Anterior cingulate cortex (tissue), 58 donors: Measurements from ENCODE around the gene REPS2.
A peak's percentile ranks its signal among the peaks of the same experiment; 100 is the strongest.
"Not testable (repeated sequence)": the region's sequence is repeated elsewhere in the genome, so short reads cannot be mapped to it uniquely, and the experiment has no call there.

Experiments used
- DNase-seq, 58 donors: peaks; one replicate each; lab custom pipeline; 2025; lab: John Stamatoyannopoulos, UW

The REPS2 gene

DNA sequence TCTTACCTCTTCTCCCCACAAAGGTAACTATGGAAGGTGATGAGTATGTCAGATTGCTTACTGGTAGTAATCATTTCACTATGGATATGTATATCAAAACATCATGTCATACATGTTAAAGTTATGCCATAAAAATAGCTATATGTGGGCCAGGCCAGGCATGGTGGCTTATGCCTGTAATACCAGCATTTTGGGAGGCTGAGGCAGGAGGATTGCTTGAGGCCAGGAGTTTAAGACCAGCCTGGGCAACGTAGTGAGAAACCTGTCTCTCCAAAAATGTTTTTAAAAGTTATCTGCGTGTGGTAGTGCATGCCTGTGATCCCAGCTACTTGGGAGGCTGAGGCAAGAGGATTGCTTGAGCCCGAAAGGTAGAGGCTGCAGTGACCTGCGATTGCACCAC, 16.2 kb downstream of the REPS2 start:
- not testable (repeated sequence) for DNase-seq

DNA sequence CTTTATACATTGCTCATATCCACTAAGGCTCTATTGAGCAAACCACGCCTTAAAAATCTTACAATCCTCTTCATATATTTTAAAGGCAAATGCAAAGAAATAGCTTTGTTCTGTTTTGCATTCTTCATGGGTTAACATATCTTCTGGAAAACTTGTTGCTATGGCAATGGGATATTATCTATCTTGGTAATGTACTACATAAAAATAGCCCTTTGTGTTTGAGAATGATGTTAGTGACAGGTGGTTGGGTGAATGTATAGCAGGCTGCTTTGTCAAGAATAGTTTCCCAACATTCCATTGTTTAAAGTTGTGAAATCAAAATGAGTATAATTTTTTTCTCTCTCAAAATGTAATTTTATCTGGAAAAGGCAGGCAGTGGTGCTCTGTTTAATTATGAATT, 16.8 kb downstream of the REPS2 start:
- DNase-seq, result no peak

DNA sequence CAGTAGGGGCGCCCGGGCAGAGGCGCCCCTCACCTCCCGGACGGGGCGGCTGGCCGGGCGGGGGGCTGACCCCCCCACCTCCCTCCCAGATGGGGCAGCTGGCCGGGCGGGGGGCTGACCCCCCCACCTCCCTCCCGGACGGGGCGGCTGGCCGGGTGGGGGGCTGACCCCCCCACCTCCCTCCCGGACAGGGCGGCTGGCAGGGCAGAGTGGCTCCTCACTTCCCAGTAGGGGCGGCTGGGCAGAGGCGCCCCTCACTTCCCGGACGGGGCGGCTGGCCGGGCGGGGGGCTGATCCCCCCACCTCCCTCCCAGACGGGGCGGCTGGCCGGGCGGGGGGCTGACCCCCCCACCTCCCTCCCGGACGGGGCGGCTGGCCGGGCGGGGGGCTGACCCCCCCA, 18.5 kb downstream of the REPS2 start:
- DNase-seq, result not testable (repeated sequence)

DNA sequence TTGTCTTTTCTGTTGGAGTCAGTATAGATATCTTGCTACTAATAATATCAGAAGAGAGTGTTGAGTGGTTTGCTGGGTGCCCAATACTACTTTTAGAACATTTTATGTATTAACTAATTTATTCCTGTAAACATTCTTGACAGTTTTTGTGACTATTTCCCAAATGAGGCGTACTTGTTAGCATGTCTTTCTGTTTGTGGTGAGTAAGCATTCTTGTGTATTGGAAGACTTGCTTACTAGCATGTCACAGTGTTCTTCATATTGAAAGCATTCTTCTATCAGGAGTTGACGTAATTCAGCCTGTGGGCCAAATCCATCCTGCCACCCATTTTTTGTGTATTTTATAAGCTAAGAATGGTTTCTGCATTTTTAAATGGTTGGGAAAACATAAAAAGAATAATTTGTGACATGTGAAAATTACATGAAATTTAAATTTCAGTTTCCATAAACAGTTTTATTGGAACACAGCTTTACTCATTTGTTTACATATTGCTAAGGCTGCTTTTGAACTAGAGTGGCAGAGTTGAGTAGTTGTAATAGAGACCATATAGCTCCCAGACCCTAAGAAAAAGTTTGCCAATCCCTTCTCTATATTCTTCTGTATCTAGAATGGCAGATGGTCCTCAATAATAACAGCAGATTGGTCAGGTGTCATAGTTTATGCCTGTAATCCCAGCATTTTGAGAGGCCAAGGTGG, 20.4 kb downstream of the REPS2 start:
- DNase-seq, result no peak

DNA sequence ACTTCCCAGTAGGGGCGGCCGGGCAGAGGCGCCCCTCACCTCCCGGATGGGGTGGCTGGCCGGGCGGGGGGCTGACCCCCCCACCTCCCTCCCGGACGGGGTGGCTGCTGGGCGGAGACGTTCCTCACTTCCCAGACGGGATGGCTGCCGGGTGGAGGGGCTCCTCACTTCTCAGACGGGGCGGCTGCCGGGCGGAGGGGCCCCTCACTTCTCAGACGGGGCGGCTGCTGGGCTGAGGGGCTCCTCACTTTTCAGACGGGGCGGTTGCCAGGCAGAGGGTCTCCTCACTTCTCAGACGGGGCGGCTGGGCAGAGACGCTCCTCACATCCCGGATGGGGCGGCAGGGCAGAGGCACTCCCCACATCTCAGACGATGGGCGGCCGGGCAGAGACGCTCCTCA, 22.3 kb downstream of the REPS2 start:
- not testable (repeated sequence) for DNase-seq

DNA sequence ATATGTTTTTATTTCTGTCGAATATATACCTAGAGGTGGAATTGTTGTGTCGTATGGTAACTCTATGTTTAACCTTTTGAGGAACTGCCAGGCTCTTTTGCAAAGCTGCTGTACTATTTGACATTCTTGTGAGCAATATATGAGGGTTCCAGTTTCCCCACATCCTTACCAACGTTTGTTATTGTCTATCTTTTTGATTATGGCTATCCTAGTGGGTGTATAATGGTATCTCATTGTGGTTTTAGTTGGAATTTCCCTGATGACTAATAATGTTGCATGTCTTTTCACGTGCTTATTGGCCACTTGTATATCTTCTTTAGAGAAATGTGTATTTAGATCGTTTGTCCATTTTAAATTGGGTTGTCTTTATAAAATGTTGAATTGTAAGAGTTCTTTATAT, 24.5 kb downstream of the REPS2 start:
- no peak for DNase-seq

DNA sequence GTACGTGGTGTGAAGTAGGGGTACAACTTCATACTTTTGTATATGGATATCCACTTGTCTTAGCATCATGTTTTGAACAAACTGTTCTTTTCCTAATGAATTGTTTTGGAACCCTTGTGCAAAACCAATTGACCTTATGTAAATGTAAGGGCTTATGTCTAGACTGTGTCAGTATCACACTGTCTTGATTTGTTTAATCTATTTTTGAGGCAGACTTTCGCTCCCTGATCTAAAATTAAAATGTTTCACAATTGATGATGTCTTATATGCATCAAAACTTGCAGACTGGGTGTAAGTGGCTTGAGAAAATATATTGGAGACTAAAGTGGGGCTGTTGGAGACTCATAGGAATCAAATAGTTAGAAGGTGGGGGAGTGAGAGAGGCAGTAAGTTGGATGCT, 25.2 kb downstream of the REPS2 start:
- DNase-seq, result no peak

DNA sequence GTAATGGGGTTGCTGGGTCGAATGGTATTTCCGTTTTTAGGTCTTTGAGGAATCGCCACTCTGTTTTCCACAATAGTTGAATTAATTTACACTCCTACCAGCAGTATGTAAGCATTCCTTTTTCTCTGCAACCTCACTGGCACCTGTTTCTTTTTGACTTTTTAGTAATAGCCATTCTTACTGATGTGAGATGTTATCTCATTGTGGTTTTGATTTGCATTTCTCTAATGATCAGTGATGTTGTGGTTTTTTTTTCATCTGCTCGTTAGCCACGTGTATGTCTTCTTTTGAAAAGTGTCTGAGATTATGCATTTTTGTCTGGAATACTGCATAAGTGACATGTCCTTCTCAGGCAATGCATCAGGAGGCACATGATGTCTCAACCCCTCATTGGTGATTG, 28.8 kb downstream of the REPS2 start:
- DNase-seq, result no peak

DNA sequence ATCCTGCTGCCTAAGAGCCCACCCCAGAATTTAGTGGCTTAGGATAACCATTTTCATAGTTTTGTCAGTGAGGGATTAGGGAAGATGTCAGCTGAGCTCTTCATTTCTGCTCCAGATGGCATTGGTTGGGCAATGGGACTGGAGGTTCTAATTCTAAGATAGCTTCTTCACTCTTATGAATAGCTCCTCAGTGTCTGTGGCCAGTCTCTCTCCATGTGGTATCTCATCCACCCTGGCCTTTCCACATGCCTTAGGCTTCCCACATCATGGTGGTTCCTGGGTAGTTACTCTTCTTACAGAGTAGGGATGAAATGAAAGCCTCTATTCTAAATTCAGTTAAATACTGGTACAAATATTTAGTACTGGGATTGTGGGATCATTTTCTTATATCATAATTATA, 31.3 kb downstream of the REPS2 start:
- no peak for DNase-seq

DNA sequence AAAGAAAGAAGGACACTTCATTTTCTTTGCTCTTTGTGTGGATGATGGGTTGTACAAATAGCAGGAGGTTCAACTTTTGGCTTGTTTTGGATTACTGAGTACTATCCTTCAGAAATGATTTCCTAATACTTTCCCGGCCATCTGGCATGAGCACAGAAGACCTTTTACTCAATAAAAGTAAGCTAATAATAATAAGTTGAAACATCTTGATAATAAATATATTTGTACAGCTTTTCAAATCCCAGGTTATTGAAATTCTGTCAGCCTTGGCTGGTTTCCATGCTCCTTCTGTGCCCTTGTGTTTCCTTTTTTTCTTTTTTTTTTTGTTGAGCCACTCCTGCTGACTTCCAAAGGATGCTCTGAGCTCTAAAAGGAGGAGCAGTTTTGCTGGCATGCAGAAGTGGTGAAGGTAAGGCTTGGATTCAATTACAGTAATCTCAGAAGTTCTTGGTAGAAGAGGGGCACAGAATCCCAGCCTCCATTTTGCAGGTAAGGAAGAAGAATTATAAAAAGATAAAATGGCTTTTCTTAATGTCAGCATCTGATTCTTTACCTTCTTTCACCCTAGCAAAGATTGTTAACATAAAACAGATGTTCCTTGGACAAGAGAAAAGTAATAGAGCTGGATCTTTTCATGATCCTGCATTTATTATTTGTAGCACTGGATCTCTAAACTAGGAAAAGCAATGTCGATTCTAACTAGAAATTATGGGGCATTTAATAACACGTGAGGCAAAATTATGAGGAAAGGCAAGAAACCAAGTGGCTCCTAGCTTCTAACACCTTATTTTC, 31.9 kb downstream of the REPS2 start:
- no peak for DNase-seq

DNA sequence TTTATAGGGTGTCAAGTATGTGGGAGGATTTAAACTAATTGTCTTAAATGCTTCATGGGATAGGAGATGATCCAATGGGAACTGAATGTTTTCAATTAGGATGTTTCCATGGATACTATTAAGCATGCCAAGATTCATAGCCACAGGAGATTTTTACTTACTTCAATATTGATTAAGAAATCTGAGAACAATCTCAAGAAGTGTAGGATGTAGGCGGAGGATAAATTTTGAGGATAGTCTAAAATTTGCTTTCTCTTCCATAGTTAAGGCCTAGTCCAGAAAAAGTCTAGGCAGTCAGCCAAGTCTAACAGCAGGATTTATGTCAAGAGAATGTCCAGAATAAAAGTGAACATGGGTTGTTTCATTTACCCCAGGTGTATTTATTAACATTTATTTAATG, 32.8 kb downstream of the REPS2 start:
- no peak for DNase-seq

DNA sequence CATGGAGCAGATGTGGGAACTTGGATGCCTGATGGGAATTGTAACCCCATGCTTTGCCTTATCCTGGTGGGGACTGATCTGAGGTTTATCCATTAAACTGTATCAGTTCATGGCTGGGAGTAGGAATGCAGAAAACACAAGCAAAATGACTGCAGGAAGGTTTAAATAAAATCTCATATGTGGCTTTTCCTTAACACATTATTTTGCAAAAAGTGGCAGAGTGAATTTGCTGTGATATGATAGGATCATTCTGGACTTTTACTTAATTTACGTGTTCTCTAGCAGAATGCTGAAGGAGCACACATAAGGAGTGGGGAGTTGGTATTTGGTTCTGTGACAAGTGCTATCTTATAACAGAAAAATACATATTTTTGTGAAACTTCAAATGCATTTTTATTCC, 34.8 kb downstream of the REPS2 start:
- DNase-seq, result no peak

DNA sequence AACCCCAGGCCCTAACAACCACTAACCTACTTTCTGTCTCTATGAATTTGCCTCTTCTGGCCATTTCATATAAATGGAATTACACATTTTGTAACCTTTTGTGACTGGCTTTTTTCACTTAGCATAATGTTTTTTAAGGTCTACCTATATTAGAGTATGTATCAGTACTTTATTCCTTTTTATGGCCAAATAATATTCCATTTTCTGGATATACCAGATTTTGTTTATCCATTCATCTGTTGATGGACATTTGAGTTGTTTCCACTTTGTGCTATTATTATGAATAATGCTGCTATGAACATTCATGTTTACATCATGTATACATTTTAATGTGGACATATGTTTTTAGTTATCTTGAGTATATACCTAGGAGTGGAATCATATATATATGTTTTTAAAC, 35.5 kb downstream of the REPS2 start:
- no peak for DNase-seq

DNA sequence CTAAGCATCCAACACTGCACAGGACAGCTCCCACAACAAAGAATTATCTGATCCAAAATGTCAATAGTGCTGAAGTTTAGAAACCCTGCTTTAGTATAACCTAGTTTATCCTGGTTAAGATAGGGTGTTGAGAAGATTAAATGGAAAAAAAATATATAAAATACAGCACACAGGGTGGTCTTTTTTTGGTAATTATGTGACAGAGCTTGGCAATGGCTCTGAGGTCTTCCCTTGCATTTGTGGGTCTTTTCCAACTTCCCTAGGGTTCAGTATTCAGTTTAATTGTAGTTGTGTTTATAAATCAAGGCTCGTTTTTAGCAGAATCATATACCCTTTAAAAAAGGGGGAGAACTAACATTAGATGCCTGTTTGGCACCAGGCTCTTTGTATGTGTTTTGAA, 36.6 kb downstream of the REPS2 start:
- no peak for DNase-seq

DNA sequence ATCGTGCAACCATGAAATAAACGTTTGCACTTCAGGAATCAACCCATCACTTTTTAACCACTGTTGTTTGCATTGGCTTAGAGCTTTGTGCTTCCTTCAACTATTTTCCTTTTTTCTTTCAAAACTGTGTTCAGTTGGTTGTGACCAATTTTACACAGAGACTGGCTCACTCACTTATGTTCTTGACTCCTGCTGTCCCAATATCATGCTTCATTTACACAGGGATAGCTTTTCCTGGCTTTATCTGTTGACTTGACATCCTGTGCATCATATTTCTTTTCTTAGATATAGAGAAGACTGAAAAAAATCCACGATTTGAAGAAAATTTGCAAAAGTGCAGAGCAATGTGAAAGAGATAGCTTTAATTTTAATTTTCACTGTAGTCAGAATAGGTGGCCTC, 38.8 kb downstream of the REPS2 start:
- no peak for DNase-seq

DNA sequence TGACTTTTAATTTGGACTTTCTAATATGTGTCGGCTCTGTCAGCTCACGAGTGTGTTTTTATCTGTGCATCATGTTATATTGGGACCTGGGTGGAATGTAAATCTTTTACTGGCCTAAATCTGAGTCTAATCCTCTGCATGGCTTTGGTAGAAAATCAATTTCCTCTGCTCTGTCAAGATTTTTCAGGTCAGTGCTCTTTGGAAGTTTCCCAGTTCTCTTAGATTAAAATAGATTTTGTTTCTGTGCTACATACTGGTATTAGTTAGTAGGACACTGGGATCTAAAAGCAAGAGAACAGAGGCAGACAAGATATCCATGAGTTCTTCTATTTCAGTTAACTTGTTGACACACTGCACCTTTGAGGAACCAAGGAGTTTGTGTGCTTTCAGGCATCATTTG, 39.7 kb downstream of the REPS2 start:
- no peak for DNase-seq

DNA sequence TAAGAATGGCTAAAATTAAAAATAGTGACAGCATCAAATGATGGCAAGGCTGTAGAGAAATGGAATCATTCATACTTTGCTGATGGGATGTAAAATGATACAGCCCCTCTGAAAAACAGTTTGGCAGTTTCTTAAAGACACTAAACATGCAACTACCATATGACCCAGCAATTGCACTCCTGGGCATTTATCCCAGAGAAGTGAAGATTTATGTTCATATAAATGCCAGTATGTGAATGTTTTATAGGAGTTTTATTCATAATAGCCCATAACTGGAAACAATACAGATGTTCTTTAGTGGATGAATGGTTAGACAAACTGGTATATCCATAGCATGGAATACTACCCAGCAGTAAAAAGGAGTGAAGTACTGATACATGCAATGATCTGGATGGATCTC, 43.3 kb downstream of the REPS2 start:
- no peak for DNase-seq

DNA sequence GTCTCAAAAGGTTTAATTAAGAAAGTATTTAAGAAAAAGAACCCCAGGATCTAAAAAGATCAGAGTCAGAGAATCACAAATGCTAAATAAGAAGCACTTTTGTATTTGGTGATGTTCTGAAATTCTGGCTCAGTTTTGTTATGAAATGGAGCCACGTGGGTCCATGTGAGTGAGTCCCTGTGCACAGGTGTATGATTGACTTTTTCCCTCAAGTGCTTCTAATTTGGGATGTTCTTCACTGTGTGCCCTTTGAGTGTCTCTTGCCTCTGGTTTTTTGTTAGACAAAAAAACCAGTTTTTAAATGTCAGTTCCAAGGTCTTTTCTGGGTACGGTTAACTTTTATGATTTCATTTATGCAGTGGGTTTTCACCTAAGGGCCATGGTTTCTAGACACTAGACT, 44.4 kb downstream of the REPS2 start:
- DNase-seq, result no peak

DNA sequence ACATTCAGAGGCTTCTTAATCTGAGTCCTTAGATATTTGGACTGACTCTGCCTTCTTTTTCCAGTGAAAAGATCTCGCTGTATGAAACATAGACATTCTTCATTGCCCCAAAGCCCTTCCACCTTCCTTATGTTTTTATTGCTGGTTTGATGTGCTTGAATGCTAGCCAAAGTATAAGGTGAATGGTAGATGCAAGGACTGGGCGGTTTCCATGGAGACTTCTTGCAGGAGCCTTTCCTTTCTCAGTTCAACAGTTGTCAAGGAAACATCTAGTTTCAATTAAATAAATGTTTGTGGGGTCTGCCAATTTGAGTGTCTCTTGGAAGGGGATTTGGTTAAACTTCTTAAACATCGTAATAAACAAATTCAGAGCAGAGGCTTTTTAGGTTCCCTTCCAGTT, 46.0 kb downstream of the REPS2 start:
- no peak for DNase-seq

DNA sequence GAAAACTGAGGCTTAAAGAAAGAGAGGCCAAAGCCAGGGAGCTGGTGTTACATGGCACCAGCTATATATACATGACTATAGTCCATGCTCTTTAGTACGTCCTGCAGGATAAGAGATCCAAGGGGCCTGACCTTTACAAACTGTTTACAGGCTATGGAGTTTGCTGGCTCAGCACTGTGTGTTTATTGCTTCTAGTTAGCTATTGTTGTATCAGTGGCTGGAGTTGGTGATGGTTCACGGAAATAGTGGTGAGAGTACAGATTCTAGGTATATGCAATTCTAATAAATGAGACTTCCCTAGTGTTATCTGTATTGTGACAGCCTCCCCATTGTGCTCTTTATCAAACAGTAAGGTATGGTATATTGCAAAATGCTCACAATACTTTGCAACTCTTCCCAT, 46.5 kb downstream of the REPS2 start:
- DNase-seq, result no peak

DNA sequence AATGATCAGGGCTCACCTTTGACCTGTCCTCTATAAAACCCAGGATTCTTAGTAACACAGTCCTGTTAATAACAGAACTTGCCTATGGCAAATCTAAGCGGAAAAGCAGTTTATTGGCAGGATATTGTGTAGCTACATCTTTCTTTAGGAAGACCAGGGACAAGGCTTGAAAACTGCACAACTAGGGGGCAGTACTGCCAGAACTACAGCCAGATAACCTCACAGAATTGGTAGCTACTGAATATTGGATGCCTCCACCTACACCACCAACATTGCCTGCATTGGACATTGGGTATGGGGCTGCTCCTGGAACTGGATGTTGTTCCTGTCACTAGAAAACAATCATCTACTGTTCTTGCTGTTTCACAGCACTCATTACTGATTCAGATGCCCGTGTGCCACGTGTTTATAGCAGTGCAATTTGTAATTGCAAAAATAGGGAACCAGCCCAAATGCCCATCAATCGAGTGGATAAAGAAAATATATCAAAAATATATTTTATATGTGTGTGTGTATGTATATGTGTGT, 47.4 kb downstream of the REPS2 start:
- DNase-seq, result peak in 13 of 58 donors; percentile 0 to 25 (median 7)

DNA sequence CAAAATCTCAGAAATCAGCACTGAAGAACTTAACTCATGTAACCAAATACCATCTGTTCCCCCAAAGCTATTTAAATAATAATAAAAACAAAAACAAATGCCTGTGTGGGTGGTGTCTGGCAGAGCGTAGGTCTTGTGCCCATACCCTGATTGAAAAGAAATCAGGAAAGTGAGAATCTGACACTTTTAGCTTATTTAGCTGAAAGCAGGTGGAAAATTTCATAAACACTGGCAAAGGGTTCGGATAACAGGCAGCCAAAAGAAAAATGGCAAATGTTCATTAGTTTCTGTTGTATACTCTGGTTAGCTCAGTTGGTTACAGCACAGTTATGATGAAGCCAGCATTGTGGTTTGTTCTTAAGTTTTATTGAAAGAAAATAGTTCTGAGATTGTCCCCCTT, 48.3 kb downstream of the REPS2 start:
- DNase-seq, result no peak
